GM18868 (cell line): ENCODE measurements around the gene MSMB.
"Not testable (repeated sequence)": the region's sequence is repeated elsewhere in the genome, so short reads cannot be mapped to it uniquely, and the experiment has no call there.

Experiments used
- ATAC-seq: cut with Tn5 transposase; IDR thresholded peaks from one replicate; pipeline ENCODE4 v1.9.1; 2021; ENCODE audit warnings: mild to moderate bottlenecking, moderate library complexity; ENCODE audit not compliant: unreplicated experiment

MSMB gene

DNA sequence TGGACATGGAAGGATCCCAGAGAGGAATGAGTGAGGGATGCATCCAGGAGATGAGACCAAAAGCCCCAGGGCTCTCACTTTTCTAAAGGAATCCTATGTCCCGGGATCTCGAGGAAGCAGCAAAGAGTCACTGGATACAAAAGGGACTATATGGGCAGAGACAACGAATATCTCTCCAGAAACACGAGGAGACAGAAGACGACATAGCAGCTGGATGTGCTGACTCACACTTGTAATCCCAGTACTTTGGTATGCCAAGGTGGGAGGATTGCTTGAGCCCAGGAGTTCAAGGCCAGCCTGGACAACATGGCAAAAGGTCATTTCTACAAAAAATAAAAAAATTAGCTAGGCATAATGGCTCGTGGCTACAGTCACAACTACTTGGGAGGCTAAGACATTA, 24.7 kb upstream of the MSMB start:
- no peak for ATAC-seq

GRCh38 chr10:46069771-46070463, 23.8 kb upstream of the MSMB start:
- ATAC-seq: no peak

DNA sequence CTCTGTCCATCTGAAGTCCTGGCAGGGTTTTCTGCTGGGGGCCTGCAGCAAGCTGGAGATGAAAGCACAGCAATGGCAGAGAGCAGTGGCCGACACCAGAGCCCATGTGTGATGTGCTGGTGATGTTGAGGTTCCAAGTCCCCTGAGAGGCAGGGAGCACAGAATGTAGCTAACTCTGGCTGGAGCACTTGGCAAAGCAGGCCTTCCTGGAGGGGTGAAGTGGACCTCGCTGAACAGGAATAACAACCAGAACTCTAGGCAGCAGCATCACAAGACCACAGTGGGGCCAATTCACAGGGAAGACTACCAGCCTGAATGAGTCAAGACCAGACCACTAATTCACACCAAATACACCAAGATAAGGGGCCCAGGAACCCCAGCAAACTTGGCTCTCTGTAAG, 22.8 kb upstream of the MSMB start:
- ATAC-seq: no peak

DNA sequence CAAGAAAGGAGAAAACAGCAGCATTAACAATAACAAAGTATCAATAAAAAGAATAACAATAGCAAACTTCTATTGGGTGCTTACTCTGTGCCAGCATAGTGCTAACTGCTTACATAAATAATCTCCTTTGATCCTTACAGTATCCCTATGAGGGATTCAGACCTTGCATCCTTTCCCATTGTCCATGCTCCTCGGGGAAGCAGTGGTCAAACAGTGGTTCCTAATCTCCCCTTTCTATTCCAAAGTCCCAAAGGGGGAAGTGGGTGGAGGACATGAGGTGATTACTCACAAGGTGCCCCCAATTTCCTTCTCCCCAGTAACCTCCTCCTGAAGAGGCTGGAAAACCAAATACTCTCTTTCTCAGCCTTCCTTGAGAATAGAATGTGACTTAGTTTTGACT, 22.0 kb upstream of the MSMB start:
- ATAC-seq: no peak

- ATAC-seq: no peak
Observed at GRCh38 chr10:46064269-46064817, 18.3 kb upstream of the MSMB start.

DNA sequence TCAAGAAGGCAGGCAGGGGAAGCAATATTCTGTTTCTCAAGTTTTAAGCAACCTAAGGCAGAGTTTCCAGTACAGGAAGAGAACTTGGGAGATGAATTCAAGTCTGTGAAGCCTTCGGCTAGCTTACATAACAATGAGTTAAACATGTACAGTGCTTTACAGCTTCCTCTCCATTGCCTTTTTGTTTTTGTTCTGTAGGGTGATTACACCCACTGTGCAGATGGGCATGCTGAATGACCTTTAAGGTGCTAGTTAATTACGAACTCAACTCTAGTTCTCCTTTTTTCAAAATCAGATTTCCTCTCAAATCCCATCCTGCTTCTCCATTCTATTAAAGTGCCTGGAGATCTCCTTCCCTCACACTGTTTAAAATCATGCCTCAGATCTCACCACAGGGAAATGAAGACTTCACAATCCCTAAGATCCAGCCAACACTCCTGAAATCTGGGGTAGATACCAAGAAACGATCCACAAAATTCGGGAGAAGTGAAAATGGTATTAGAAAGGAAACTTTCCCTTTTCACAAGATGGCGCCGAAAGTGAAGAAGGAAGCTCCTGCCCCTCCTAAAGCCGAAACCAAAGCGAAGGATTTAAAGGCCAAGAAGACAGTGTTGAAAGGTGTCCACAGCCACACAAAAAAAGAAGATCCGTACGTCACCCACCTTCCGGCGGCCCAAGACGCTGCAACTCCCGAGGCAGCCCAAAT, 16.8 kb upstream of the MSMB start:
- ATAC-seq: no peak

DNA sequence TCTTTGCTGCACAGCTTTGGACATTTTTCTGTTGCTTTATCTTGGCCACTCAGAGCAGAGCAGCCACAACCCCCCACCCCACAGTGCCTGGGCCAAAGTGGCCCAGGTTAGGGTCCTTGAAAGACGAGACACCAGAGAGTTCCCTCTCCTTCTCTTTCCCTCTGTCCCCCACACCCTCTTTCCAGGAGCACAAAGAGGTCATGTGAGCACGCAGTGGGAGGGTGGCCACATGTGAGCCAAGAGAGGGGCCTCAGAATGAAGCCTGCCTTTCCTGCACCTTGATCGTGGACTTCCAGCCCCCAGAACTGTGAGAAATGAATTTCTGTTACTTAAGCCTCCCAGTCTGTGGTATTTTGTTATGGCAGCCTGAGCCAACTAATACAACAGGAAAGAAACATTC, 14.6 kb upstream of the MSMB start:
- no peak for ATAC-seq

GRCh38 chr10:46057927-46058326, 11.9 kb upstream of the MSMB start:
- not testable (repeated sequence) for ATAC-seq

DNA sequence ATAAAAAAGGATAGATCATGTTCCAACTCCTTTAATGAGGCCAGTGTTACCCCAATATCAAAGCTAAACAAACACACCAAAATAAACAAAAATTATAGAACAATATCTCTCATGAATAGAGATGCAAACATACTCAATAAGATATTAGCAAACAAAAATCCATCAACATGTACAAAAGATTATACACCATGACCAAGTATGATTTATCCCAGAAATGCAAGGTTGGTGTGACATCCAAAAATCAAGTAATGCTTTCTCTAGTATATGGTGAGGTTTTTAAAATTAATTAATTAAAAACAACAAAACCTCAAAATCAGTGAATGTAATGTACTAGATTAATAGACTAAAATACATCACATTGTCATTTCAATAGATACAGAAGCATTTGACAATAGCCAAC, 11.0 kb upstream of the MSMB start:
- no peak for ATAC-seq

DNA sequence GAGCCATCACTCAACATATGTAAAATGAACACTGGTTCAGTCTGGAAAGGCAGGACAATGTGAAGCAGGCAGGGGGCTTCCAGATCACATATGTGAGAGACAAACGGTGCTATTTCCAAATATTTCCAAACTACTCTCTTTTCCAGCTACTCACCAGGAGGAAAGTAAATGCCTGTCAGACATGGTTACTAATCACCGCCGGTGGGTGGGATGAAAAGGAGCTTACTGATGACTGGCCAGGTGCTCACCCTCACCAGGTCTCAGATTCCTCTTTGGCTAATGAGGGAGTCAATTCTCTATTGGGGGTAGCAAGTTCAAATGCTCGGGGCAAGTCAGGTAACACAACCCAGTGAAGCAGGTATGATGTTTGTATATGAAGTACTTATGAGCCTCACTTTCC, 9.7 kb upstream of the MSMB start:
- no peak for ATAC-seq

DNA sequence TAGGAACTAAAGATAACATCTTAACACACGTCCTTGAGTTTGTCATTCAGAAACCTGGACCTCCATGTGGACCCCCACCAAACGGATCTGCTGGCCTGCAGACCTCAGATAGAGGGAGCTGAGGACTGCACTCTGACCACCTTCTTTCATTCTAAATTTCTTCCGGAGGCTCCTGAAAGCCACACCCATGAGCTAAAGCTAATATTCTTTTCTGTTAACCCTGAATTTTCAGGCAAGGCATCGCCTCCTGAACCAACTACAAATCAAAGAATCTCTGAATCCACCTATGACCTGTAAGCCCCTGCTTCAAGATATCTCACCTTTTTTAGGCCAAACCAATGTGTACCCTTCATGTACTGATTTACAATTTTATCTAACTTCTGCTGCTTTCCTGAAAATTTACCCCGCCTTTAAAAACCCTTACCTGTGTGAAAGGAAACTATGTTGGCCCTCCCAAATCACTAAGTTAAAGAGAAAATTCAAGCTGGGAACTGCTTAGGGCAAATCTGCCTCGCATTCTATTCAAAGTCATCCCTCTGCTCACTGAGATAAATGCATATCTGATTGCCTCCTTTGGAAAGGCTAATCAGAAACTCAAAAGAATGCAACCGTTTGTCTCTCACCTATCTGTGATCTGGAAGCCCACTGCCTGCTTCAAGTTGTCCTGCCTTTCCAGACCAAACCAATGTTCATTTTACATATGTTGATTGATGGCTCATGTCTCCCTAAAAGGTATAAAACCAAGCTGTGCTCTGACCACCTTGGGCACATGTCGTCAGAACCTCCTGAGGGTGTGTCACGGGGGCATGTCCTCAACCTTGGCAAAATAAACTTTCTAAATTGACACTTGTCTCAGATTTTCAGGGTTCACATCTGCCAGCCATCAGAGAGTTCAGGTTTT, 7.7 kb upstream of the MSMB start:
- no peak for ATAC-seq

GRCh38 chr10:46052791-46053375, 6.8 kb upstream of the MSMB start:
- ATAC-seq: no peak

GRCh38 chr10:46052057-46052790, 6.2 kb upstream of the MSMB start:
- no peak for ATAC-seq

DNA sequence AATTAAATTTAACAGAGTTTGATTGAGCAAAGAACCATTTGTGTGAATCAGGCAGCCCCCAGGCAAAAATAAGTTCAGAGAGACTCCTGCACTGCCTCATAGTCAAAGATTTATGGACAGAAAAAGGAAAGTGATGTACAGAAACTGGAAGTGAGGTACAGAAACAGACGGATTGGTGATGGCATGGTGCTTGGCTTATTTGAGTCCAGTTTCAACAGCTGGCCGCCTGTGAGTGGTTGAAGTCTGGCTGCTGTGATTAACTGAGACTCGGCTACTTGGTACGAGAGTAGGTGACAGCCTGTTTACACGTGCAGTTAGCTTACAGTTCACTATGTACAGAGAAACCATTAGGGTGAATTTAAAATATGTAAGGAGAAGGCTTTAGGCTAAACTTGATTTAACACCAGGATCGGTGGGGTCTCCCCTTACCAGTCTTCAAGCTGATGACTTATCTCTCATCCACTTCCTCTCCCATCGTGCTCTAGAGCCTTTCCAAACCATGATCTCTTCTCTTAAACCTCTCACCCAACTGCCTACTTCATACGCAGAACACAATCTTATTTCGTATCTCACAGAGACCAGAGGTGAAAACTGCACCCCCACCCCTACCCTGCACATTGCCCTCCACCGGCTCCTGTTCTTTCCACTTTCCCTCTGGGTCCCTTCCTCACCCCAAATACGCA, 5.0 kb upstream of the MSMB start:
- ATAC-seq: no peak

GRCh38 chr10:46049497-46049831, 3.4 kb upstream of the MSMB start:
- ATAC-seq: not testable (repeated sequence)

GRCh38 chr10:46048152-46048551, 2.1 kb upstream of the MSMB start:
- no peak for ATAC-seq

DNA sequence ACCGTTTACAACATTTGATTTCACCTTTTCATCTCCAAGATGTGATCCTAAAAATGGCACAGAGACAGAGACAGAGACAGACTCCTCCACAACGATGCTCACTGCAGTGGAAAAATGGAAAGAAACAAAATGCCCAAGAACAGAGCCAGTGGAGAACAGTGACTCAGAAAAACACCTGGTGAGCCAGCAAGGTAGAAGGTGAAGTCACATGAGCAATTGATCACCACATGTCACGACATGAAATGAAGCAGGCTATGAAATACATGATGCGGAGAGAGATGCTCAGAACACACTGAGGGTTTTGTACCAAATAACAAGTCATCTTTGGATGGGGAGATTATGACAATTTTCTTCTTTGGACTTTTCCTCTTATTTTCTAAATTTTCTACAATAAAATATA, 3.5 kb downstream of the MSMB start:
- no peak for ATAC-seq

GRCh38 chr10:46040004-46040403, 6.1 kb downstream of the MSMB start:
- no peak for ATAC-seq

GRCh38 chr10:46037107-46037825, 8.8 kb downstream of the MSMB start:
- no peak for ATAC-seq
